T-helper 2 cell treated with Interferon-gamma antibody and Interleukin-4, amounts not matched to agents 5 μg/mL and 100 μg/mL, for 36 hours (primary cell): ENCODE data around the gene GLI3.

Experiments used
- DNase-seq: peaks from one replicate; pipeline ENCODE4 v3.0.0; 2021; ENCODE audit warnings: low spot score
- H3K27ac Mint-ChIP-seq: one replicate; pipeline ENCODE4 v1.8.0; 2021; ENCODE audit warnings: mild to moderate bottlenecking, mixed read lengths
- H3K27me3 Mint-ChIP-seq: one replicate; pipeline ENCODE4 v1.8.0; 2021; ENCODE audit warnings: low read depth, mixed read lengths
- H3K36me3 Mint-ChIP-seq: one replicate; pipeline ENCODE4 v1.8.0; 2021; ENCODE audit warnings: low read depth, mixed read lengths
- H3K4me1 Mint-ChIP-seq: one replicate; pipeline ENCODE4 v1.8.0; 2021; ENCODE audit warnings: low read depth, mixed read lengths
- H3K4me3 Mint-ChIP-seq: one replicate; pipeline ENCODE4 v1.8.0; 2022; ENCODE audit warnings: mild to moderate bottlenecking, moderate library complexity, mixed read lengths
- H3K9me3 Mint-ChIP-seq: one replicate; pipeline ENCODE4 v1.8.0; 2021; ENCODE audit warnings: mixed read lengths

The GLI3 gene

DNA sequence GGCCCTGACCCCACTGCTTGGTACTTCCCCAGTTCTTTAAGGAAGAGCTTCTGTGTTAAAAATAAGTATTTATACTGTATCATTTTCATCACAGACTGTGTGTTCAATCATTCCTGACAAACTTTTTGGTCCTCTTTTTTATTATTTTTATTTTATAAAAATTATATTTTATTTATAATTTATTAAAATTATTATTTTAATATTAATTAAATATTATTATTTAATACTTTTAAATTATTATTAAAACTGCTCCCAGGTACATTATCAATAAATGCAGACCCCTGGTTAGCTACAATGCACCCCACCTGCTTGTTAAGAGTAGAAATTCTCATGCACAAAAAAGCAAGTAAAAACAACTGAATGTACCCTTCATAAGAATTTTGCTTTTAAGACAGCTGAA is 172.0 kb downstream of the GLI3 start:
- H3K4me1 Mint-ChIP-seq = no peaks in the 10 kb centered on the region
- no peaks in the 10 kb centered on the region for H3K36me3 Mint-ChIP-seq
- no peak overlapping the region for H3K27ac Mint-ChIP-seq
- H3K9me3 Mint-ChIP-seq = no peaks in the 10 kb centered on the region
- H3K27me3 Mint-ChIP-seq = no peaks in the 10 kb centered on the region
- no peak for DNase-seq
- H3K4me3 Mint-ChIP-seq = no peak overlapping the region

- Mint-ChIP-seq H3K4me1 (no peaks in the 10 kb centered on the region), H3K9me3 (no peaks in the 10 kb centered on the region), H3K27me3 (no peaks in the 10 kb centered on the region), H3K4me3 (no peak overlapping the region), H3K36me3 (no peaks in the 10 kb centered on the region), H3K27ac (no peak overlapping the region)
- no peak for DNase-seq
Measured at GRCh38 chr7:42064534-42064933, 172.5 kb downstream of the GLI3 start.

DNA sequence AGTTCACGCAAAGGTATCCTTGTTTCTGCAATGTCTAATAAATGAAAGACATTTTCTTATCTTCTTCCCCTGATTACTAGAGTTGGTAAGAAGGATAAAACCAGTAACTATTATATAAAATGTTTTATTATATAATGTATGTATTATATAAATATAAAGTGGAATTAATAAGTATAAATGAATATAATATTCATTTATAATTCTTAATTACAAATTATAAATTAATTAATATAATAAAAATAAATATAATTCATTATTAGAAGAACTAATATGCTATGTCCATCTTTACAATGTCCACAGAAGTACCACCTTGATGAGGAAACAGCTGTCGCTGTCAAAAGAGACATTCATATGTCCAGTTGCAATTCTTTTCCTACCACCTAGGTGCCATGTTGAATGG is 177.7 kb downstream of the GLI3 start:
- no peaks in the 10 kb centered on the region for H3K27me3 Mint-ChIP-seq
- no peak for DNase-seq

GRCh38 chr7:42057331-42057730 is 179.7 kb downstream of the GLI3 start:
- no peak for DNase-seq
- no peaks in the 10 kb centered on the region for H3K9me3 Mint-ChIP-seq
- no peaks in the 10 kb centered on the region for H3K36me3 Mint-ChIP-seq
- no peak overlapping the region for H3K4me3 Mint-ChIP-seq
- no peaks in the 10 kb centered on the region for H3K4me1 Mint-ChIP-seq
- H3K27me3 Mint-ChIP-seq = no peaks in the 10 kb centered on the region
- no peak overlapping the region for H3K27ac Mint-ChIP-seq

More for the DNA sequence above, 177.7 kb downstream of the GLI3 start:
- Mint-ChIP-seq H3K9me3 (no peaks in the 10 kb centered on the region), H3K4me3 (no peak overlapping the region), H3K36me3 (no peaks in the 10 kb centered on the region), H3K27ac (no peak overlapping the region), H3K4me1 (no peaks in the 10 kb centered on the region)

DNA sequence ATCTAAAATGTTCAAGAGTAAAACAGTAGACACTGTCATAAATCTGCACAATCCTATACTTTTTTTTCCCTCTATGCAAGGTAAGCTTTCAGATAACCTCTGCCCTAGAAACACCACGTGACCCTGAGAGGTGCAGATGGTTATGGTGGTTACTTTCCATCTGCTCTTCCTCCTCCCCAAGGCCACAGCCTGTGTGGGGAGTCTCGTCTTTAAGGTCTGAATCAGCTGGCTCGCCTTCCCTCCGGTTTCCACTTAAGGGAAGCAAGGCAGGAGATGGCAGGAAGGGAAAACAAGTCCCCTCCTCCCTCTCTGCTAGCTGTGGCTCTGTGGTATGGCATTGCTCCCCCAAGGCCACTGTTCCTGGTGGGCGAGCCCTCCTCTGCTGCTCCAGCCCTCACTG is 181.8 kb downstream of the GLI3 start:
- H3K27me3 Mint-ChIP-seq = no peaks in the 10 kb centered on the region
- no peak for DNase-seq
- H3K4me3 Mint-ChIP-seq = no peak overlapping the region
- no peaks in the 10 kb centered on the region for H3K36me3 Mint-ChIP-seq
- no peak overlapping the region for H3K27ac Mint-ChIP-seq
- H3K4me1 Mint-ChIP-seq = no peaks in the 10 kb centered on the region
- H3K9me3 Mint-ChIP-seq = no peaks in the 10 kb centered on the region

DNA sequence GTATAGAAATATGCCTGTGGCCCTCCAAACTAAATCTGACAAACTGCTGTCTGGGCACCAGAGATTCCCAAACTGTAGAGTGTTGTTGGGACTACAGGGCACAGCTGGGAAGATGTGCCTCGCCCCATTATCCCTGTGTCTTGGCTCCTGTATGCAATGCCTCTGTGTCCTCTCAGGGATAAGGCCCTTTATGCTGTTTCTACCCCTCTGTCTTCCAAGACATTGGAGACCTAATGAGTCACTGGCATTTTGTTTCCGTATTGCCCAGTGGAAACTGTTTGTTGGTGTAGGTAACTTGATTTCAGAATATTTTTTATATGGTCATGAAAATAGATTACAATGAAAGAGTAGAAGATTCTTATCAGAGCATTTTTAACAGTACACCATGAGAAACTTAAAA is 183.2 kb downstream of the GLI3 start:
- DNase-seq = no peak
- Mint-ChIP-seq H3K36me3 (no peaks in the 10 kb centered on the region), H3K4me1 (no peaks in the 10 kb centered on the region), H3K27ac (no peak overlapping the region), H3K4me3 (no peak overlapping the region), H3K9me3 (no peaks in the 10 kb centered on the region), H3K27me3 (no peaks in the 10 kb centered on the region)

DNA sequence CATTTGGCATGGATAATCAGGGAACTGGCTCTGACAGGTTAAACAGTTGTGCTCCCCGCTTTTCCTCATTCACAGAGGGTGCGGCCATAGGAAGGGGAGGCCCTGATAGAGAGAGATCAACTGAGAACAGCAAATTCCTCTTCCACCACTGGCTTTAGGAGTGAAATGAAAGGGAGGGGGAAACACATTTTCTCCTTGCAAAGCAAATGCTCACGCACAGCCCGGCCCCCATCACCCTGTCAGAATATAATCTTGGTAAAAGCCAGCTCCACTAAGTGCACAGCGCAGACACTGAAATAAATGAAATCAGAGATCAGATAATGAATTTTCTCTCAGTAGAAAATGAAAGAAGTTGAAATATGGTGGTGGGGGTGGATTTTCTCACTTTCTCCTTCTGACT is 187.2 kb downstream of the GLI3 start:
- H3K4me1 Mint-ChIP-seq = no peaks in the 10 kb centered on the region
- H3K4me3 Mint-ChIP-seq = no peak overlapping the region
- H3K9me3 Mint-ChIP-seq = no peaks in the 10 kb centered on the region
- H3K36me3 Mint-ChIP-seq = no peaks in the 10 kb centered on the region
- no peak for DNase-seq
- H3K27me3 Mint-ChIP-seq = no peaks in the 10 kb centered on the region
- H3K27ac Mint-ChIP-seq = no peak overlapping the region

DNA sequence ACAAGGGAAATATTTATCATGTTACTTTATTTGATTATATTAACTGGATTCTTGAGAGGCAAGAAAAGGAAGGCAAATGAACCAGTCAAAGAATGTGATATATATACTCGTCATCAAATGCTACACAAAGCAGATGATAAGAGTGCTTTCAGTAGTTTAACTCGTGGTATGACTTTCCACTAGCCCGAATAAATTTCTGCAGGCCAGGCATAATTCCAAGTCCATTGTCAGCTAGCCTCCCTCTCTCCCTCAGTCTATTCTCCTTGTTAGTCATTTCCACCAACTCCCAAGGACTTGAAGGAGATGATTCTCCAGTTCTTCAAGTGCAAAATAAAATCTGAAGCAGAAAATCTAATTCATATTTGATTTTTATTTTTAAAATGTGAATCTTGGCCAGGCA is 190.5 kb downstream of the GLI3 start:
- H3K36me3 Mint-ChIP-seq = no peaks in the 10 kb centered on the region
- H3K27ac Mint-ChIP-seq = no peak overlapping the region
- H3K9me3 Mint-ChIP-seq = no peaks in the 10 kb centered on the region
- no peaks in the 10 kb centered on the region for H3K4me1 Mint-ChIP-seq
- no peak overlapping the region for H3K4me3 Mint-ChIP-seq
- no peak for DNase-seq
- H3K27me3 Mint-ChIP-seq = no peaks in the 10 kb centered on the region

DNA sequence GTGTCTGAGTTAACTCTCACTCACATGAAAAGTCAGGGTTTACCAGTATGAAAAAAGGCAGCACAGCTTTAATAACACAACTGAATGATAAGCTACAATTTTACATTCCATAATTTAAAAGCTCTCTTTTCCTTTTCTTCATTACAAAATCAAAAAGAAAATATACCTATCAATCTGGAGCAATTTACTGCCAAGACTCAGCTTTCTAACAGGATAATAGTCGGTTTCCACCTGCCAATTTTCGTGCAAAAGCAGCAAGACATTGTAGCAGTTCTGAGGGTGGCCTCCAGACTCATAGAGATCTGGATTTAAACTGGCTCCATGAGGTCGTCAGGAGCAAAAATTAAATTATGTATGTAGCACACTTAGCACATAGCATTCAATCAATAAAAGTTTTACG is 191.0 kb downstream of the GLI3 start:
- no peak overlapping the region for H3K27ac Mint-ChIP-seq
- no peaks in the 10 kb centered on the region for H3K4me1 Mint-ChIP-seq
- H3K4me3 Mint-ChIP-seq = no peak overlapping the region
- no peaks in the 10 kb centered on the region for H3K27me3 Mint-ChIP-seq
- H3K36me3 Mint-ChIP-seq = no peaks in the 10 kb centered on the region
- DNase-seq = no peak
- no peaks in the 10 kb centered on the region for H3K9me3 Mint-ChIP-seq

DNA sequence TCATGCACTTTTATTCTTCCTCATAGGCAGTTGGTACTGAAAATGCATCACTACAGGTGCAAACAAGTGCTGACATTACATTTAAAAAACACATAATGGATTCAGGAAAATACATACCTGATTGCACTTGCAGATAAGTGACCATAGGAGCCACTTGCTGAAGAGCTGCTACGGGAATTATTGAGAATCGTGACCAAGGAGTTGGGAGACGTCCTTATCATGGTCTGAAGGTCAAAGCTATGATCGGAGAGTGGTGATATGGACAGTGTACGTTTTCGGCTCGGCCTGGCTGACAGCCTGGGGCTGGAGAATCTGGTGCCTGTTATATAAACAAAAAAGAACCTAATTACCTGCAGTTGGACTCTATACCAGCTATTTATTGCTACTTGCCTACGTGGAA is 197.1 kb downstream of the GLI3 start:
- no peaks in the 10 kb centered on the region for H3K9me3 Mint-ChIP-seq
- no peak for DNase-seq
- H3K27ac Mint-ChIP-seq = no peak overlapping the region
- H3K36me3 Mint-ChIP-seq = no peaks in the 10 kb centered on the region
- no peaks in the 10 kb centered on the region for H3K4me1 Mint-ChIP-seq
- H3K27me3 Mint-ChIP-seq = no peaks in the 10 kb centered on the region
- no peak overlapping the region for H3K4me3 Mint-ChIP-seq

GRCh38 chr7:42035210-42035609 is 201.8 kb downstream of the GLI3 start:
- no peak overlapping the region for H3K4me3 Mint-ChIP-seq
- no peak overlapping the region for H3K27ac Mint-ChIP-seq
- H3K36me3 Mint-ChIP-seq = no peaks in the 10 kb centered on the region
- no peaks in the 10 kb centered on the region for H3K27me3 Mint-ChIP-seq
- no peaks in the 10 kb centered on the region for H3K4me1 Mint-ChIP-seq
- DNase-seq = no peak
- no peaks in the 10 kb centered on the region for H3K9me3 Mint-ChIP-seq

GRCh38 chr7:42033480-42033879 is 203.5 kb downstream of the GLI3 start:
- DNase-seq = no peak
- Mint-ChIP-seq H3K4me1 (no peaks in the 10 kb centered on the region), H3K36me3 (no peaks in the 10 kb centered on the region), H3K27me3 (no peaks in the 10 kb centered on the region), H3K9me3 (no peaks in the 10 kb centered on the region), H3K27ac (no peak overlapping the region), H3K4me3 (no peak overlapping the region)

DNA sequence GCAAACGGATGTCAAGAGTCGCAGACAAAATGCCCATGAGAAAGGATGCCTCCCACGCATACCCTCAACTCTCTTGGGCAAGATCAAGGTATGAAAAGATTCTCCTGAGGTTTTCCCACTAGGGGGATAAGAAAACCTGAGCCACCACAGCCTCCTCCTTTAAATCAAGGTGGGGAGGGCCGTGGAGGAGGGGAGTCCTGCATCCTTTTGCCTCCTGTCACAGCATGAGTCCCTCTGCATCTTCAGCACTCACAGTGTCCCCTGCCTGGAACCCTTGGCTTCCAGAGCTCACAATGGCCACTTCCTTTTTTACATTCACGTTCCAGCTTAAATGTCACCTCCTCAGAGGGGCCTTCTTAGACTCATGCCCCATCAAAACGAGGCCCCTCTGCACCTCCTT is 207.6 kb downstream of the GLI3 start:
- no peaks in the 10 kb centered on the region for H3K9me3 Mint-ChIP-seq
- H3K4me3 Mint-ChIP-seq = no peak overlapping the region
- H3K36me3 Mint-ChIP-seq = no peaks in the 10 kb centered on the region
- no peaks in the 10 kb centered on the region for H3K4me1 Mint-ChIP-seq
- no peak for DNase-seq
- H3K27me3 Mint-ChIP-seq = no peaks in the 10 kb centered on the region
- H3K27ac Mint-ChIP-seq = no peak overlapping the region

DNA sequence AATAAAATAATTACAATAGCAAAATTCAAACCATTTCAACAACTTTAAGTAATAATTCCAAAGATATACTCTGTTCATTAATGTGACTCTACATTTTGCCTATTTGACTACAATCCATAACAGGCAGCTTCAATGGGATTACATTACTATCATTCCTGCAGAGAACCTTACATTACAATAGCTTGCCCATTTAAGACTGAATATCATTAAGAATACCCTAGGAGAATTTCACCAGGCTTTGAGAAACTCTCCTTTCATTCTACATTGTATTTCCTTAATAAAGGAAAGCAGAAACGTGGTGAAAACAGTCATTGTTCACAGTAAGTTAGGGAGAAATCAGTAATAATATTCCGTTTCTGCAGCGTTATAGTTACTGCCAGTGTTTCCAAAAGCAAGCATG is 209.5 kb downstream of the GLI3 start:
- Mint-ChIP-seq H3K27me3 (no peaks in the 10 kb centered on the region), H3K4me3 (no peak overlapping the region), H3K36me3 (no peaks in the 10 kb centered on the region), H3K9me3 (no peaks in the 10 kb centered on the region), H3K4me1 (no peaks in the 10 kb centered on the region), H3K27ac (no peak overlapping the region)
- DNase-seq = no peak

DNA sequence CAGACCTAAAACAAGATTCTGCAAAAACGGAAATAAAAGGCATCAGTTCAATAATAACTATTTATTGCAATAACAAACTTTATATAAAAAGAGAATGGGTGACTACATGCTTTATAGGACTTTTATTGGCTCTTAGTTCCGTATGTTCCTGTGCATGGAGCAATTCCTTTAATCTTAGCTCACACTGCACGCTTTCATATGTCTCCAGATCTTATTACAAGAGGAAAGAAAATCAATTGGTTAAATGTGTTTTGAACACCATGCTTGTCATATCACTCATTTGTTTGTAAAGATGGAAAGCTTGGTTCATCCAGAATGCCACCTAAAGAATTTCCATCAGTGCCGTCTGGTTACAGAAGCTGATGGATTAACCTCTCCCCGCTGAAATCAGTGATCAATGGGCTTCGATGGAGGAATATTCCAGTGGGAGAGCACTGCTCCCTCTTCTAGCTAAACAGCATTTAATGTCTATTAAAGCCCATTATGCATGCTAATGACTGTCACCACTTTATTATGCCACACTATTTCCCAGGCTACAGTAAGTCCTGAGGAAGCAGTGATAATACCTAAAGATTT is 210.3 kb downstream of the GLI3 start:
- Mint-ChIP-seq H3K4me3 (no peak overlapping the region), H3K4me1 (no peaks in the 10 kb centered on the region), H3K9me3 (no peaks in the 10 kb centered on the region), H3K27me3 (no peaks in the 10 kb centered on the region), H3K27ac (no peak overlapping the region), H3K36me3 (no peaks in the 10 kb centered on the region)
- no peak for DNase-seq
